ENCODE data around the gene H2AZ1.

DNA sequence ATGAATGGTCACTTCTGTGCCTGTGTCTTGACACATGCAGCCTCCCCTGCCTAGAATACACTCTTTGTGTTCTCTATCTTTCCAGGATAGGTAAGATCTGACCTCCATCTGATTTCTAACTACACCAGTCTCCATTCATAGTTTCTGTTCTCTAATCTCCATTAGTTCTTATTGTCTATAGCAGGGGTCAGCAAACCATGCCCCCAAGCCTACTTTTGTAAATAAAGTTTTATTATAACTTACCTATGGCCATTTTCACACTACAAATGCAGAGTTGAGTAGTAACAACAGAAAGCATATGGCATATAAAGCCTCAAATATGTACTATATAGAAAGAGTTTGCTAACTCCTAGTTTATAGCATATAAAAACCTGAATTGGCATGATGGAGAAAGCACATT, 37.6 kb upstream of the H2AZ1 start:
- TF ChIP-seq, protein P1, sequence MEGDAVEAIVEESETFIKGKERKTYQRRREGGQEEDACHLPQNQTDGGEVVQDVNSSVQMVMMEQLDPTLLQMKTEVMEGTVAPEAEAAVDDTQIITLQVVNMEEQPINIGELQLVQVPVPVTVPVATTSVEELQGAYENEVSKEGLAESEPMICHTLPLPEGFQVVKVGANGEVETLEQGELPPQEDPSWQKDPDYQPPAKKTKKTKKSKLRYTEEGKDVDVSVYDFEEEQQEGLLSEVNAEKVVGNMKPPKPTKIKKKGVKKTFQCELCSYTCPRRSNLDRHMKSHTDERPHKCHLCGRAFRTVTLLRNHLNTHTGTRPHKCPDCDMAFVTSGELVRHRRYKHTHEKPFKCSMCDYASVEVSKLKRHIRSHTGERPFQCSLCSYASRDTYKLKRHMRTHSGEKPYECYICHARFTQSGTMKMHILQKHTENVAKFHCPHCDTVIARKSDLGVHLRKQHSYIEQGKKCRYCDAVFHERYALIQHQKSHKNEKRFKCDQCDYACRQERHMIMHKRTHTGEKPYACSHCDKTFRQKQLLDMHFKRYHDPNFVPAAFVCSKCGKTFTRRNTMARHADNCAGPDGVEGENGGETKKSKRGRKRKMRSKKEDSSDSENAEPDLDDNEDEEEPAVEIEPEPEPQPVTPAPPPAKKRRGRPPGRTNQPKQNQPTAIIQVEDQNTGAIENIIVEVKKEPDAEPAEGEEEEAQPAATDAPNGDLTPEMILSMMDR (IDR thresholded peaks at IDR 0.05), result no peak
- no peak for TF ChIP-seq POLR2A (IDR thresholded peaks at IDR 0.05)
